ENCODE results near the gene CCDC17. TPM values are rescaled to one million over a fixed set of nuclear protein-coding genes. Genes with fewer than 3 reads are reported as not detected.

Gene CCDC17
- total RNA-seq, 1 donor from 2014 or later: 6.1 TPM

GRCh38 chr1:45621895-45622523 is 1.8 kb downstream of the CCDC17 start:
- Mint-ChIP-seq H3K36me3 (ENCODE audit: insufficient read depth) (peaks cover 20% of the 10 kb centered on the region), H3K9me3 (ENCODE audit: low read depth) (no peaks in the 10 kb centered on the region), H3K4me3 (ENCODE audit: low read depth) (no peak overlapping the region), H3K27me3 (no peaks in the 10 kb centered on the region), H3K4me1 (ENCODE audit: low read depth) (no peaks in the 10 kb centered on the region), H3K27ac (peak overlapping the region; percentile 76)
- TF ChIP-seq, protein P1, sequence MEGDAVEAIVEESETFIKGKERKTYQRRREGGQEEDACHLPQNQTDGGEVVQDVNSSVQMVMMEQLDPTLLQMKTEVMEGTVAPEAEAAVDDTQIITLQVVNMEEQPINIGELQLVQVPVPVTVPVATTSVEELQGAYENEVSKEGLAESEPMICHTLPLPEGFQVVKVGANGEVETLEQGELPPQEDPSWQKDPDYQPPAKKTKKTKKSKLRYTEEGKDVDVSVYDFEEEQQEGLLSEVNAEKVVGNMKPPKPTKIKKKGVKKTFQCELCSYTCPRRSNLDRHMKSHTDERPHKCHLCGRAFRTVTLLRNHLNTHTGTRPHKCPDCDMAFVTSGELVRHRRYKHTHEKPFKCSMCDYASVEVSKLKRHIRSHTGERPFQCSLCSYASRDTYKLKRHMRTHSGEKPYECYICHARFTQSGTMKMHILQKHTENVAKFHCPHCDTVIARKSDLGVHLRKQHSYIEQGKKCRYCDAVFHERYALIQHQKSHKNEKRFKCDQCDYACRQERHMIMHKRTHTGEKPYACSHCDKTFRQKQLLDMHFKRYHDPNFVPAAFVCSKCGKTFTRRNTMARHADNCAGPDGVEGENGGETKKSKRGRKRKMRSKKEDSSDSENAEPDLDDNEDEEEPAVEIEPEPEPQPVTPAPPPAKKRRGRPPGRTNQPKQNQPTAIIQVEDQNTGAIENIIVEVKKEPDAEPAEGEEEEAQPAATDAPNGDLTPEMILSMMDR (IDR thresholded peaks at IDR 0.05; ENCODE audit: unreplicated experiment): no peak
- no peak for DNase-seq (ENCODE audit: low spot score, unreplicated experiment)

- Mint-ChIP-seq H3K27me3 (no peaks in the 10 kb centered on the region), H3K27ac (peak overlapping the region; percentile 76), H3K4me1 (ENCODE audit: low read depth) (no peaks in the 10 kb centered on the region), H3K9me3 (ENCODE audit: low read depth) (no peaks in the 10 kb centered on the region), H3K36me3 (ENCODE audit: insufficient read depth) (peaks cover 21% of the 10 kb centered on the region), H3K4me3 (ENCODE audit: low read depth) (no peak overlapping the region)
- no peak for DNase-seq (ENCODE audit: low spot score, unreplicated experiment)
- TF ChIP-seq, protein P1 (IDR thresholded peaks at IDR 0.05; ENCODE audit: unreplicated experiment): no peak
Observed at GRCh38 chr1:45621501-45621836, 2.4 kb downstream of the CCDC17 start.

GRCh38 chr1:45620588-45621500 is 3.0 kb downstream of the CCDC17 start:
- no peak for DNase-seq (ENCODE audit: low spot score, unreplicated experiment)
- peak overlapping the region; percentile 86 for H3K27ac Mint-ChIP-seq
- TF ChIP-seq, protein P1 (IDR thresholded peaks at IDR 0.05; ENCODE audit: unreplicated experiment): no peak
- peaks cover 27% of the 10 kb centered on the region for H3K36me3 Mint-ChIP-seq (ENCODE audit: insufficient read depth)
- no peaks in the 10 kb centered on the region for H3K4me1 Mint-ChIP-seq (ENCODE audit: low read depth)
- no peaks in the 10 kb centered on the region for H3K27me3 Mint-ChIP-seq
- no peak overlapping the region for H3K4me3 Mint-ChIP-seq (ENCODE audit: low read depth)
- no peaks in the 10 kb centered on the region for H3K9me3 Mint-ChIP-seq (ENCODE audit: low read depth)

- no peak for DNase-seq (ENCODE audit: low spot score, unreplicated experiment)
Observed at GRCh38 chr1:45619149-45619921, 4.5 kb downstream of the CCDC17 start.

More at GRCh38 chr1:45619149-45619921, 4.5 kb downstream of the CCDC17 start:
- Mint-ChIP-seq H3K27ac (peak overlapping the region; percentile 86), H3K9me3 (ENCODE audit: low read depth) (no peaks in the 10 kb centered on the region), H3K4me1 (ENCODE audit: low read depth) (no peaks in the 10 kb centered on the region), H3K27me3 (no peaks in the 10 kb centered on the region), H3K36me3 (ENCODE audit: insufficient read depth) (peaks cover 30% of the 10 kb centered on the region), H3K4me3 (ENCODE audit: low read depth) (no peak overlapping the region)
- TF ChIP-seq, protein P1 (IDR thresholded peaks at IDR 0.05; ENCODE audit: unreplicated experiment): no peak
